HCEC 1CT (cell line): Measurements from ENCODE around the gene RNF157.
"Not testable (repeated sequence)": the region's sequence is repeated elsewhere in the genome, so short reads cannot be mapped to it uniquely, and the experiment has no call there.

Experiments
- DNase-seq: peaks from one replicate; pipeline ENCODE4 v3.0.0-alpha.2; 2017

RNF157 gene

GRCh38 chr17:76252967-76253766 lies 12.9 kb upstream of the RNF157 start:
- not testable (repeated sequence) for DNase-seq

- peak; percentile 98 for DNase-seq
Observed at GRCh38 chr17:76252040-76252954, 12.0 kb upstream of the RNF157 start.

GRCh38 chr17:76251478-76252039 lies 11.3 kb upstream of the RNF157 start:
- no peak for DNase-seq

- no peak for DNase-seq
Observed at GRCh38 chr17:76250141-76250540, 9.8 kb upstream of the RNF157 start.

- DNase-seq: no peak
Observed at GRCh38 chr17:76248013-76248782, 7.9 kb upstream of the RNF157 start.

GRCh38 chr17:76247304-76247703 lies 7.0 kb upstream of the RNF157 start:
- no peak for DNase-seq

GRCh38 chr17:76246080-76247066 lies 6.1 kb upstream of the RNF157 start:
- peak; percentile 35 for DNase-seq

- not testable (repeated sequence) for DNase-seq
Observed at GRCh38 chr17:76244721-76245120, 4.4 kb upstream of the RNF157 start.

- DNase-seq: no peak
Observed at GRCh38 chr17:76243826-76244679, 3.8 kb upstream of the RNF157 start.

GRCh38 chr17:76241691-76242255 lies 1.5 kb upstream of the RNF157 start:
- no peak for DNase-seq

GRCh38 chr17:76241204-76241538 lies 878 bp upstream of the RNF157 start:
- DNase-seq: no peak

GRCh38 chr17:76239538-76240274 lies 587 bp downstream of the RNF157 start:
- DNase-seq: no peak

- DNase-seq: no peak
Observed at GRCh38 chr17:76238847-76239537, 1.3 kb downstream of the RNF157 start.

- DNase-seq: peak; percentile 40
Observed at GRCh38 chr17:76237859-76238313, 2.4 kb downstream of the RNF157 start.

GRCh38 chr17:76236603-76237002 lies 3.7 kb downstream of the RNF157 start:
- no peak for DNase-seq

- DNase-seq: no peak
Observed at GRCh38 chr17:76235883-76236282, 4.4 kb downstream of the RNF157 start.

- peak; percentile 55 for DNase-seq
Observed at GRCh38 chr17:76234354-76234679, 6.0 kb downstream of the RNF157 start.

GRCh38 chr17:76233588-76234353 lies 6.5 kb downstream of the RNF157 start:
- peak; percentile 16 for DNase-seq
